ENCODE data around the gene KIFC3.

- TF ChIP-seq ZNF114 (tag by site-specific recombination; IDR thresholded peaks at IDR 0.05) (no peak), CTCF (tag by site-specific recombination; IDR thresholded peaks at IDR 0.05) (no peak), ZBTB7A (tag by site-specific recombination; IDR thresholded peaks at IDR 0.05; ENCODE audit: low read depth) (no peak), SALL2 (tag by site-specific recombination; IDR thresholded peaks at IDR 0.05; ENCODE audit: borderline replicate concordance) (no peak)
Measured at GRCh38 chr16:57800200-57801097, 1.8 kb downstream of the KIFC3 start.
